Measurements from ENCODE around the gene LRP1B.

DNA sequence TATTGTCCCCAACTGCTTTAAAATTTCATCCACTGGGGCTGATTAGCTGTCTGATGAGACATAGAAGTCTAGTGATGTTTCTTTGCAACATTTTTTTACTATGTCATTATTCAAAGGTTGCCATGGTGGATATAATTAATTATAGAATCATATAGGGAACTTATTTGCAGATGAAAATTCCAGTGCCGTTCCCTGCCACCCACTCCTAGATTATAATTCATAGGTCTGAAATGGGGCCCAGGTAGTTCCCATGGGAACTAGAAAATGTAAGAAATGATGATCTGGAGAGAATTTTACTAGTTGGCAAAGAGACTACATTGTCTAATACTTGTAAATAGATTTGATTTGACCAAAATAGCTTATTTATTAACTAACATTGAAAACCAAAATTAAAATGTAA, 1854.2 kb downstream of the LRP1B start:
- TF ChIP-seq, protein P1, sequence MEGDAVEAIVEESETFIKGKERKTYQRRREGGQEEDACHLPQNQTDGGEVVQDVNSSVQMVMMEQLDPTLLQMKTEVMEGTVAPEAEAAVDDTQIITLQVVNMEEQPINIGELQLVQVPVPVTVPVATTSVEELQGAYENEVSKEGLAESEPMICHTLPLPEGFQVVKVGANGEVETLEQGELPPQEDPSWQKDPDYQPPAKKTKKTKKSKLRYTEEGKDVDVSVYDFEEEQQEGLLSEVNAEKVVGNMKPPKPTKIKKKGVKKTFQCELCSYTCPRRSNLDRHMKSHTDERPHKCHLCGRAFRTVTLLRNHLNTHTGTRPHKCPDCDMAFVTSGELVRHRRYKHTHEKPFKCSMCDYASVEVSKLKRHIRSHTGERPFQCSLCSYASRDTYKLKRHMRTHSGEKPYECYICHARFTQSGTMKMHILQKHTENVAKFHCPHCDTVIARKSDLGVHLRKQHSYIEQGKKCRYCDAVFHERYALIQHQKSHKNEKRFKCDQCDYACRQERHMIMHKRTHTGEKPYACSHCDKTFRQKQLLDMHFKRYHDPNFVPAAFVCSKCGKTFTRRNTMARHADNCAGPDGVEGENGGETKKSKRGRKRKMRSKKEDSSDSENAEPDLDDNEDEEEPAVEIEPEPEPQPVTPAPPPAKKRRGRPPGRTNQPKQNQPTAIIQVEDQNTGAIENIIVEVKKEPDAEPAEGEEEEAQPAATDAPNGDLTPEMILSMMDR (IDR thresholded peaks at IDR 0.05; ENCODE audit: low read depth, low read length, missing input control) = no peak
- TF ChIP-seq, protein P2, sequence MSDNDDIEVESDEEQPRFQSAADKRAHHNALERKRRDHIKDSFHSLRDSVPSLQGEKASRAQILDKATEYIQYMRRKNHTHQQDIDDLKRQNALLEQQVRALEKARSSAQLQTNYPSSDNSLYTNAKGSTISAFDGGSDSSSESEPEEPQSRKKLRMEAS (IDR thresholded peaks at IDR 0.05) = no peak
- TF ChIP-seq, protein P3, sequence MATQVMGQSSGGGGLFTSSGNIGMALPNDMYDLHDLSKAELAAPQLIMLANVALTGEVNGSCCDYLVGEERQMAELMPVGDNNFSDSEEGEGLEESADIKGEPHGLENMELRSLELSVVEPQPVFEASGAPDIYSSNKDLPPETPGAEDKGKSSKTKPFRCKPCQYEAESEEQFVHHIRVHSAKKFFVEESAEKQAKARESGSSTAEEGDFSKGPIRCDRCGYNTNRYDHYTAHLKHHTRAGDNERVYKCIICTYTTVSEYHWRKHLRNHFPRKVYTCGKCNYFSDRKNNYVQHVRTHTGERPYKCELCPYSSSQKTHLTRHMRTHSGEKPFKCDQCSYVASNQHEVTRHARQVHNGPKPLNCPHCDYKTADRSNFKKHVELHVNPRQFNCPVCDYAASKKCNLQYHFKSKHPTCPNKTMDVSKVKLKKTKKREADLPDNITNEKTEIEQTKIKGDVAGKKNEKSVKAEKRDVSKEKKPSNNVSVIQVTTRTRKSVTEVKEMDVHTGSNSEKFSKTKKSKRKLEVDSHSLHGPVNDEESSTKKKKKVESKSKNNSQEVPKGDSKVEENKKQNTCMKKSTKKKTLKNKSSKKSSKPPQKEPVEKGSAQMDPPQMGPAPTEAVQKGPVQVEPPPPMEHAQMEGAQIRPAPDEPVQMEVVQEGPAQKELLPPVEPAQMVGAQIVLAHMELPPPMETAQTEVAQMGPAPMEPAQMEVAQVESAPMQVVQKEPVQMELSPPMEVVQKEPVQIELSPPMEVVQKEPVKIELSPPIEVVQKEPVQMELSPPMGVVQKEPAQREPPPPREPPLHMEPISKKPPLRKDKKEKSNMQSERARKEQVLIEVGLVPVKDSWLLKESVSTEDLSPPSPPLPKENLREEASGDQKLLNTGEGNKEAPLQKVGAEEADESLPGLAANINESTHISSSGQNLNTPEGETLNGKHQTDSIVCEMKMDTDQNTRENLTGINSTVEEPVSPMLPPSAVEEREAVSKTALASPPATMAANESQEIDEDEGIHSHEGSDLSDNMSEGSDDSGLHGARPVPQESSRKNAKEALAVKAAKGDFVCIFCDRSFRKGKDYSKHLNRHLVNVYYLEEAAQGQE (IDR thresholded peaks at IDR 0.05) = no peak
- TF ChIP-seq RAD21 (IDR thresholded peaks at IDR 0.05) = no peak
- TF ChIP-seq, protein P4, sequence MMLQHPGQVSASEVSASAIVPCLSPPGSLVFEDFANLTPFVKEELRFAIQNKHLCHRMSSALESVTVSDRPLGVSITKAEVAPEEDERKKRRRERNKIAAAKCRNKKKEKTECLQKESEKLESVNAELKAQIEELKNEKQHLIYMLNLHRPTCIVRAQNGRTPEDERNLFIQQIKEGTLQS (IDR thresholded peaks at IDR 0.05) = no peak
- TF ChIP-seq NR2F2 (IDR thresholded peaks at IDR 0.05) = no peak
- no peak for TF ChIP-seq GABPA (IDR thresholded peaks at IDR 0.05 in 1 of 2, conservative IDR thresholded peaks at IDR 0.05 in 1 of 2)
- TF ChIP-seq, protein P5, sequence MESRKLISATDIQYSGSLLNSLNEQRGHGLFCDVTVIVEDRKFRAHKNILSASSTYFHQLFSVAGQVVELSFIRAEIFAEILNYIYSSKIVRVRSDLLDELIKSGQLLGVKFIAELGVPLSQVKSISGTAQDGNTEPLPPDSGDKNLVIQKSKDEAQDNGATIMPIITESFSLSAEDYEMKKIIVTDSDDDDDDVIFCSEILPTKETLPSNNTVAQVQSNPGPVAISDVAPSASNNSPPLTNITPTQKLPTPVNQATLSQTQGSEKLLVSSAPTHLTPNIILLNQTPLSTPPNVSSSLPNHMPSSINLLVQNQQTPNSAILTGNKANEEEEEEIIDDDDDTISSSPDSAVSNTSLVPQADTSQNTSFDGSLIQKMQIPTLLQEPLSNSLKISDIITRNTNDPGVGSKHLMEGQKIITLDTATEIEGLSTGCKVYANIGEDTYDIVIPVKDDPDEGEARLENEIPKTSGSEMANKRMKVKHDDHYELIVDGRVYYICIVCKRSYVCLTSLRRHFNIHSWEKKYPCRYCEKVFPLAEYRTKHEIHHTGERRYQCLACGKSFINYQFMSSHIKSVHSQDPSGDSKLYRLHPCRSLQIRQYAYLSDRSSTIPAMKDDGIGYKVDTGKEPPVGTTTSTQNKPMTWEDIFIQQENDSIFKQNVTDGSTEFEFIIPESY (IDR thresholded peaks at IDR 0.05) = no peak
- no peak for TF ChIP-seq FOXA2 (IDR thresholded peaks at IDR 0.05)
- no peak for TF ChIP-seq EGR1 (IDR thresholded peaks at IDR 0.05; ENCODE audit: low read depth in 2 of 2)
- TF ChIP-seq TAF1 (conservative IDR thresholded peaks at IDR 0.05) = no peak
- no peak for TF ChIP-seq SP1 (IDR thresholded peaks at IDR 0.05)
- no peak for TF ChIP-seq RXRA (IDR thresholded peaks at IDR 0.05)
